GM23338 (cell line): ENCODE data around the gene CCDC59. TPM values are rescaled to one million over a fixed set of nuclear protein-coding genes. Genes with fewer than 3 reads are reported as not detected.

Source experiments
- ATAC-seq: fragments of 200-7000 bp; cut with Tn5 transposase; 3 replicates; pipeline ENCODE4 v1.9.1; 2020
- DNase-seq: peaks from one replicate; pipeline ENCODE4 v3.0.0-alpha.2; 2015; ENCODE audit warnings: low spot score
- H2AFZ ChIP-seq: fragments of 200-600 bp; sonication (generic); 2 replicates; pipeline ENCODE4 v1.8.0; 2016; ENCODE audit warnings: antibody characterized with exemption, mild to moderate bottlenecking, moderate library complexity
- H3F3A ChIP-seq: fragments of 200-600 bp; sonication (generic); replicated peaks from 2 replicates; pipeline ENCODE4 v1.8.0; 2017; ENCODE audit warnings: antibody characterized with exemption, mixed run types, low read depth
- H3K27ac ChIP-seq: fragments of 200-600 bp; sonication (generic); 2 replicates; pipeline ENCODE4 v1.6.1; 2016; ENCODE audit warnings: low read depth
- H3K27me3 ChIP-seq: fragments of 200-600 bp; sonication (generic); 2 replicates; pipeline ENCODE4 v1.8.0; 2016; ENCODE audit warnings: mild to moderate bottlenecking, mixed run types, moderate library complexity; ENCODE audit not compliant: insufficient read depth
- H3K36me3 ChIP-seq: fragments of 200-600 bp; sonication (generic); 2 replicates; pipeline ENCODE4 v1.8.0; 2016; ENCODE audit warnings: mild to moderate bottlenecking; ENCODE audit not compliant: insufficient read depth
- H3K4me1 ChIP-seq: fragments of 200-600 bp; sonication (generic); 2 replicates; pipeline ENCODE4 v1.8.0; 2016; ENCODE audit warnings: mild to moderate bottlenecking, moderate library complexity; ENCODE audit not compliant: insufficient read depth
- H3K4me2 ChIP-seq: fragments of 200-600 bp; sonication (generic); 2 replicates; pipeline ENCODE4 v1.7.1; 2017; ENCODE audit warnings: mixed run types
- H3K4me3 ChIP-seq: fragments of 200-600 bp; sonication (generic); 2 replicates; pipeline ENCODE4 v1.6.1; 2016; ENCODE audit warnings: mixed run types
- H3K79me2 ChIP-seq: fragments of 200-600 bp; sonication (generic); replicated peaks from 2 replicates; pipeline ENCODE4 v1.8.0; 2017; ENCODE audit warnings: mild to moderate bottlenecking; ENCODE audit not compliant: insufficient read depth
- H3K9me2 ChIP-seq: fragments of 200-600 bp; sonication (generic); 2 replicates; pipeline ENCODE4 v1.8.0; 2017; ENCODE audit not compliant: insufficient read depth
- H4K20me1 ChIP-seq: fragments of 200-600 bp; sonication (generic); replicated peaks from 2 replicates; pipeline ENCODE4 v1.8.0; 2017; ENCODE audit warnings: mild to moderate bottlenecking; ENCODE audit not compliant: insufficient read depth
- H3K27ac Mint-ChIP-seq: 2 replicates; pipeline ENCODE4 v1.8.0; 2020; ENCODE audit warnings: inconsistent platforms, mild to moderate bottlenecking, moderate library complexity, mixed read lengths
- H3K27me3 Mint-ChIP-seq: 3 replicates; pipeline ENCODE4 v1.8.0; 2022; ENCODE audit warnings: low read depth, mild to moderate bottlenecking, moderate library complexity, mixed read lengths, inconsistent platforms; ENCODE audit not compliant: insufficient read depth, poor library complexity
- H3K36me3 Mint-ChIP-seq: 3 replicates; pipeline ENCODE4 v1.8.0; 2021; ENCODE audit warnings: low read depth, mild to moderate bottlenecking, inconsistent platforms, moderate library complexity, mixed read lengths
- H3K4me1 Mint-ChIP-seq: 3 replicates; pipeline ENCODE4 v1.8.0; 2020; ENCODE audit warnings: mild to moderate bottlenecking, inconsistent platforms, mixed read lengths
- H3K4me3 Mint-ChIP-seq: 3 replicates; pipeline ENCODE4 v1.8.0; 2021; ENCODE audit warnings: moderate library complexity, mild to moderate bottlenecking, inconsistent platforms, mixed read lengths
- H3K9me3 Mint-ChIP-seq: 3 replicates; pipeline ENCODE4 v1.8.0; 2020; ENCODE audit warnings: moderate library complexity, mild to moderate bottlenecking, inconsistent platforms, mixed read lengths
- CREB1 ChIP-seq: fragments of 250-450 bp; sonication (Bioruptor Pico); IDR thresholded peaks from 2 replicates; pipeline ENCODE4 v1.5.0; 2020; ENCODE audit warnings: low read depth, mild to moderate bottlenecking, moderate library complexity
- ETS1 ChIP-seq: IDR thresholded peaks from 2 replicates; pipeline ENCODE4 v1.6.1; 2016; ENCODE audit warnings: antibody characterized with exemption
- EZH2 ChIP-seq: fragments of 200-600 bp; sonication (generic); IDR thresholded peaks from one replicate; pipeline ENCODE4 v1.8.0; 2017; ENCODE audit warnings: antibody characterized with exemption, mild to moderate bottlenecking, low read depth; ENCODE audit not compliant: unreplicated experiment
- EZH2phosphoT487 ChIP-seq: fragments of 200-600 bp; sonication (generic); IDR thresholded peaks from one replicate; pipeline ENCODE4 v1.8.1; 2018; ENCODE audit warnings: antibody characterized with exemption; ENCODE audit not compliant: unreplicated experiment
- JUNB ChIP-seq: IDR thresholded peaks from one replicate; pipeline ENCODE4 v1.6.1; 2016; ENCODE audit warnings: antibody characterized with exemption; ENCODE audit not compliant: unreplicated experiment
- NANOG ChIP-seq: IDR thresholded peaks from 2 replicates; pipeline ENCODE4 v1.6.1; 2016; ENCODE audit warnings: antibody characterized with exemption, borderline replicate concordance
- POLR2AphosphoS5 ChIP-seq: IDR thresholded peaks from 2 replicates; pipeline ENCODE4 v1.6.1; 2016; ENCODE audit warnings: antibody characterized with exemption, low read depth
- STAT1 ChIP-seq: IDR thresholded peaks from one replicate; pipeline ENCODE4 v1.6.1; 2016; ENCODE audit warnings: antibody characterized with exemption; ENCODE audit not compliant: unreplicated experiment
- ZNF114 ChIP-seq: fragments of 250-450 bp; sonication (Bioruptor Pico); IDR thresholded peaks from 2 replicates; pipeline ENCODE4 v1.5.0; 2020; ENCODE audit warnings: mild to moderate bottlenecking, moderate library complexity
- ZNF331 ChIP-seq: fragments of 250-450 bp; sonication (Bioruptor Pico); IDR thresholded peaks from 2 replicates; pipeline ENCODE4 v1.5.0; 2020; ENCODE audit warnings: low read depth, mild to moderate bottlenecking, moderate library complexity
- ZNF462 ChIP-seq: fragments of 250-450 bp; sonication (Bioruptor Pico); IDR thresholded peaks from 2 replicates; pipeline ENCODE4 v1.5.0; 2020; ENCODE audit warnings: mild to moderate bottlenecking, moderate library complexity
- polyA plus RNA-seq: library from polyadenylated mRNA; unstranded; fragments of >200 nt; fragmentation: Nextera tagmentation; extraction: Ambion mirVana; gene quantifications from 2 replicates; pipeline ENCODE4 v1.2.1, GENCODE V29; 2016
- total RNA-seq: library from RNA; depleted of rRNA; stranded (reverse); fragments of >200 nt; shearing (Covaris generic); gene quantifications from 2 replicates; pipeline ENCODE4 v1.2.3, GENCODE V29; 2014
- TF ChIP-seq, protein P1 (sequence below), 2 experiments: fragments of 200-600 bp in 1 of 2; sonication (generic) in 1 of 2; conservative IDR thresholded peaks; 2 replicates each; pipeline versions ENCODE4 v1.5.1 to v1.6.1; 2016 to 2017; ENCODE audit warnings: antibody characterized with exemption in 2 of 2, low read depth in 2 of 2, mild to moderate bottlenecking in 2 of 2, moderate library complexity in 1 of 2
- TF ChIP-seq, protein P2 (sequence below): IDR thresholded peaks from one replicate; pipeline ENCODE4 v1.6.1; 2018; ENCODE audit warnings: antibody characterized with exemption; ENCODE audit not compliant: unreplicated experiment

The CCDC59 gene
- total and polyA plus RNA-seq, 2 experiments from 2014 or later: 52.2 to 197 TPM

GRCh38 chr12:82319276-82319675, 38.9 kb downstream of the CCDC59 start:
- no peaks in the 10 kb centered on the region for H3K27me3 ChIP-seq
- DNase-seq (no peak), ATAC-seq (no peak)
- no peak overlapping the region for H3K4me3 ChIP-seq
- no peaks in the 10 kb centered on the region for H3K9me2 ChIP-seq
- Mint-ChIP-seq H3K4me3 (no peak overlapping the region), H3K4me1 (peaks cover 6% of the 10 kb centered on the region; the same call in 2 of the 3 replicates), H3K27me3 (peaks cover 2% of the 10 kb centered on the region), H3K36me3 (no peaks in the 10 kb centered on the region), H3K9me3 (no peaks in the 10 kb centered on the region; the same call in 2 of the 3 replicates), H3K27ac (no peak overlapping the region)
- H3K27ac ChIP-seq: no peak overlapping the region
- no peaks in the 10 kb centered on the region for H4K20me1 ChIP-seq
- no peak overlapping the region for H3K4me2 ChIP-seq
- H2AFZ ChIP-seq: no peak overlapping the region
- no peaks in the 10 kb centered on the region for H3F3A ChIP-seq
- no peaks in the 10 kb centered on the region for H3K79me2 ChIP-seq
- H3K36me3 ChIP-seq: no peaks in the 10 kb centered on the region
- H3K4me1 ChIP-seq: no peaks in the 10 kb centered on the region
- TF ChIP-seq, protein P1, sequence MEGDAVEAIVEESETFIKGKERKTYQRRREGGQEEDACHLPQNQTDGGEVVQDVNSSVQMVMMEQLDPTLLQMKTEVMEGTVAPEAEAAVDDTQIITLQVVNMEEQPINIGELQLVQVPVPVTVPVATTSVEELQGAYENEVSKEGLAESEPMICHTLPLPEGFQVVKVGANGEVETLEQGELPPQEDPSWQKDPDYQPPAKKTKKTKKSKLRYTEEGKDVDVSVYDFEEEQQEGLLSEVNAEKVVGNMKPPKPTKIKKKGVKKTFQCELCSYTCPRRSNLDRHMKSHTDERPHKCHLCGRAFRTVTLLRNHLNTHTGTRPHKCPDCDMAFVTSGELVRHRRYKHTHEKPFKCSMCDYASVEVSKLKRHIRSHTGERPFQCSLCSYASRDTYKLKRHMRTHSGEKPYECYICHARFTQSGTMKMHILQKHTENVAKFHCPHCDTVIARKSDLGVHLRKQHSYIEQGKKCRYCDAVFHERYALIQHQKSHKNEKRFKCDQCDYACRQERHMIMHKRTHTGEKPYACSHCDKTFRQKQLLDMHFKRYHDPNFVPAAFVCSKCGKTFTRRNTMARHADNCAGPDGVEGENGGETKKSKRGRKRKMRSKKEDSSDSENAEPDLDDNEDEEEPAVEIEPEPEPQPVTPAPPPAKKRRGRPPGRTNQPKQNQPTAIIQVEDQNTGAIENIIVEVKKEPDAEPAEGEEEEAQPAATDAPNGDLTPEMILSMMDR (conservative IDR thresholded peaks at IDR 0.05; ENCODE audit: low read depth in 2 of 2): no peak
- TF ChIP-seq NANOG (no peak), EZH2 (no peak), ZNF114 (CRISPR knock-in tag) (no peak), POLR2AphosphoS5 (no peak), ETS1 (no peak), ZNF462 (CRISPR knock-in tag) (no peak), STAT1 (no peak), EZH2phosphoT487 (no peak), JUNB (no peak), CREB1 (CRISPR knock-in tag) (no peak), ZNF331 (CRISPR knock-in tag) (no peak)
- TF ChIP-seq, protein P2, sequence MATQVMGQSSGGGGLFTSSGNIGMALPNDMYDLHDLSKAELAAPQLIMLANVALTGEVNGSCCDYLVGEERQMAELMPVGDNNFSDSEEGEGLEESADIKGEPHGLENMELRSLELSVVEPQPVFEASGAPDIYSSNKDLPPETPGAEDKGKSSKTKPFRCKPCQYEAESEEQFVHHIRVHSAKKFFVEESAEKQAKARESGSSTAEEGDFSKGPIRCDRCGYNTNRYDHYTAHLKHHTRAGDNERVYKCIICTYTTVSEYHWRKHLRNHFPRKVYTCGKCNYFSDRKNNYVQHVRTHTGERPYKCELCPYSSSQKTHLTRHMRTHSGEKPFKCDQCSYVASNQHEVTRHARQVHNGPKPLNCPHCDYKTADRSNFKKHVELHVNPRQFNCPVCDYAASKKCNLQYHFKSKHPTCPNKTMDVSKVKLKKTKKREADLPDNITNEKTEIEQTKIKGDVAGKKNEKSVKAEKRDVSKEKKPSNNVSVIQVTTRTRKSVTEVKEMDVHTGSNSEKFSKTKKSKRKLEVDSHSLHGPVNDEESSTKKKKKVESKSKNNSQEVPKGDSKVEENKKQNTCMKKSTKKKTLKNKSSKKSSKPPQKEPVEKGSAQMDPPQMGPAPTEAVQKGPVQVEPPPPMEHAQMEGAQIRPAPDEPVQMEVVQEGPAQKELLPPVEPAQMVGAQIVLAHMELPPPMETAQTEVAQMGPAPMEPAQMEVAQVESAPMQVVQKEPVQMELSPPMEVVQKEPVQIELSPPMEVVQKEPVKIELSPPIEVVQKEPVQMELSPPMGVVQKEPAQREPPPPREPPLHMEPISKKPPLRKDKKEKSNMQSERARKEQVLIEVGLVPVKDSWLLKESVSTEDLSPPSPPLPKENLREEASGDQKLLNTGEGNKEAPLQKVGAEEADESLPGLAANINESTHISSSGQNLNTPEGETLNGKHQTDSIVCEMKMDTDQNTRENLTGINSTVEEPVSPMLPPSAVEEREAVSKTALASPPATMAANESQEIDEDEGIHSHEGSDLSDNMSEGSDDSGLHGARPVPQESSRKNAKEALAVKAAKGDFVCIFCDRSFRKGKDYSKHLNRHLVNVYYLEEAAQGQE: no peak
